ENCODE data around the gene ZNF398. TPM values are rescaled to one million over a fixed set of nuclear protein-coding genes. Genes with fewer than 3 reads are reported as not detected.
A peak's percentile ranks its signal among the peaks of the same experiment; 100 is the strongest.

ZNF398 gene
- total and polyA plus RNA-seq, 8 donors = 2.4 to 8.0 (median 5.4) TPM

DNA sequence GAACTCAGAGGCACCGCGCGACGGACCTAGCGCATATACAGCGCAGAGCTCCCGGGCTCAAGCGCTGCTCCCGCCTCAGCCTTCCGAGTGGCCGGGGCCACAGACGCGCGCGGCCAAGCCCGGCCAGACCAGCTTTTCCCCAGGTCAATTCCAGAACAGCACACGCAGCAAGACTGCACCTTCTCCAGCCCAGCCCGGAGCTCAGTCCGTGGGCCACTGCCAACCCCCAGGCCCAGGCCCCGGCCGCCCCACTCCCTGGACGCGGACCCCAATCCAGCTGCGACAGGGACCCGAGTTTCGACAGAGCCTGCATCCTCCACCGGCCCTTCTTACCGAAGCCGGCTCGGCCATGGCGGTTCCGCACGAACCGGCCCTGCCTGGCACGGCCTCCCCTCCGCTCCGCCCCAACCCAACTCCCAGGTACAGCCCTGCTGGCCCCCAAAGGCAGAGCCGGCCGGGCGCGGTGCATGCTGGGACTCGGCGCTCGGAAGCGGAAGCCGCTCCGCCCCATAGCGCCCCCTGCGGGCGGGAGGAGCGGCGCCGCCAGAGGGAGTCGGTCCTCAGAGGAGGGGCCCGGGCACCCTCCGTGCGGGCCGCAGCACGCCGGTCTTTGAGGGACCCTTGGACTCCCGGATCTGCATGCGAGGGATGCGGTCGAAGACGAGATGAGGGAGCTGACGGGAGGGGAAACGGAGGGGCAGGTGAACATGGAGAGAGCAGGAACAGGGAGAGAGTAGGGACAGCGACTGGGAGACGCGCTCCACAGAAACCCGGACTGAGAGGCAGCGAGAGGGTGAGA, 21.2 kb upstream of the ZNF398 start, which contains the start of gene ZNF425:
Gene ZNF425 (minus strand): TSS at position 462 of the 799 bp plus-strand sequence. CDS start 111 bp downstream, at position 351.
- DNase-seq (peak; percentile 90 to 99 (median 96)), ATAC-seq (peak; percentile 90 to 96 (median 93)), FAIRE-seq (no peak)
- Histone ChIP-seq H3K27ac (peak within 1 kb of the TSS; percentile 82 to 92 (median 87)), H3K27me3 (no peaks in the 10 kb centered on the region), H3K4me3 (peak within 1 kb of the TSS; percentile 84 to 99 (median 93)), H3K36me3 (no peaks in the 10 kb centered on the region), H3K4me1 (peaks cover 0 to 13% (median 0%) of the 10 kb centered on the region in 3 donors), H3K9me3 (no peaks in the 10 kb centered on the region)
- TF ChIP-seq, protein P1, sequence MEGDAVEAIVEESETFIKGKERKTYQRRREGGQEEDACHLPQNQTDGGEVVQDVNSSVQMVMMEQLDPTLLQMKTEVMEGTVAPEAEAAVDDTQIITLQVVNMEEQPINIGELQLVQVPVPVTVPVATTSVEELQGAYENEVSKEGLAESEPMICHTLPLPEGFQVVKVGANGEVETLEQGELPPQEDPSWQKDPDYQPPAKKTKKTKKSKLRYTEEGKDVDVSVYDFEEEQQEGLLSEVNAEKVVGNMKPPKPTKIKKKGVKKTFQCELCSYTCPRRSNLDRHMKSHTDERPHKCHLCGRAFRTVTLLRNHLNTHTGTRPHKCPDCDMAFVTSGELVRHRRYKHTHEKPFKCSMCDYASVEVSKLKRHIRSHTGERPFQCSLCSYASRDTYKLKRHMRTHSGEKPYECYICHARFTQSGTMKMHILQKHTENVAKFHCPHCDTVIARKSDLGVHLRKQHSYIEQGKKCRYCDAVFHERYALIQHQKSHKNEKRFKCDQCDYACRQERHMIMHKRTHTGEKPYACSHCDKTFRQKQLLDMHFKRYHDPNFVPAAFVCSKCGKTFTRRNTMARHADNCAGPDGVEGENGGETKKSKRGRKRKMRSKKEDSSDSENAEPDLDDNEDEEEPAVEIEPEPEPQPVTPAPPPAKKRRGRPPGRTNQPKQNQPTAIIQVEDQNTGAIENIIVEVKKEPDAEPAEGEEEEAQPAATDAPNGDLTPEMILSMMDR (IDR thresholded peaks at IDR 0.05) = peak; percentile 95 to 99 (median 96)
- 0 to 1% methylated on average over 69 to 72 of the region's 72 CpGs for WGBS, 2 donors
- intact Hi-C loops (cut with DNase I) = no loop called here

DNA sequence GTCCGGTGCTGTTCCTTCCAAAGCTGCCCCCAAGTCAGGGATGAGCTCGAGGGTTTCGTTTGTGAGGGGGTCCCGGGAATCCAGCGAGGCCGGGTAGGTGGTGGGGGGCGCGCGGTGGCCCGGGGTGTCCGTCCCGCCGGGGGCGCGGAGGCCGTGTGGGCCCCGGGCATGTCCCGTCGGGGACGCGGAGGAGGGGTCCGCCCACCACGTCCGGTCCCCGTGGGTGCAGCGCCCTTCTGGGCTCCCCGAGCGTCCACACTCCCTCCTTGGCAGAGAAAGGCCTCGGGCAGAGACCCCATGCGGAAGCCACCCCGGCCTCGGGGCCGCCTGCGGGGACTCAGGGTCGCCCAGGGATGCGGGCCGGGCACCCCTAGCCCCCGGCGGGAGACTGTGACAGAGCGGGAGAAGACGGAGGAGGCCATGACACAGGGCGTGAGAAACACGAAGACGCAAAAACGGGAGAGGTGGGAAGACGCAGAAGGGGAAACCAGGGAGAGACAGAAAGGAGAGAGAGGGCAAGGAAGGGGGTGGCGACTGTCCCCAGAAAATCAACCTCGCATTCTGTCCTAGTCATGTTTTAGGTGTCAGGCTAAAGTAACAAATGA, 20.5 kb upstream of the ZNF398 start:
- intact Hi-C loops (cut with DNase I) = no loop called here
- WGBS, 2 donors = 0 to 1% methylated on average over 48 of the region's 48 CpGs
- Histone ChIP-seq H3K27me3 (no peaks in the 10 kb centered on the region), H3K4me1 (peaks cover 0 to 13% (median 0%) of the 10 kb centered on the region in 3 donors), H3K27ac (peak overlapping the region; percentile 82 to 92 (median 87)), H3K9me3 (no peaks in the 10 kb centered on the region), H3K4me3 (peak overlapping the region; percentile 84 to 99 (median 93)), H3K36me3 (no peaks in the 10 kb centered on the region)
- DNase-seq (peak; percentile 45 to 86 (median 64)), ATAC-seq (peak; percentile 55 to 75 (median 66)), FAIRE-seq (no peak)
- TF ChIP-seq, protein P1 (IDR thresholded peaks at IDR 0.05) = no peak

DNA sequence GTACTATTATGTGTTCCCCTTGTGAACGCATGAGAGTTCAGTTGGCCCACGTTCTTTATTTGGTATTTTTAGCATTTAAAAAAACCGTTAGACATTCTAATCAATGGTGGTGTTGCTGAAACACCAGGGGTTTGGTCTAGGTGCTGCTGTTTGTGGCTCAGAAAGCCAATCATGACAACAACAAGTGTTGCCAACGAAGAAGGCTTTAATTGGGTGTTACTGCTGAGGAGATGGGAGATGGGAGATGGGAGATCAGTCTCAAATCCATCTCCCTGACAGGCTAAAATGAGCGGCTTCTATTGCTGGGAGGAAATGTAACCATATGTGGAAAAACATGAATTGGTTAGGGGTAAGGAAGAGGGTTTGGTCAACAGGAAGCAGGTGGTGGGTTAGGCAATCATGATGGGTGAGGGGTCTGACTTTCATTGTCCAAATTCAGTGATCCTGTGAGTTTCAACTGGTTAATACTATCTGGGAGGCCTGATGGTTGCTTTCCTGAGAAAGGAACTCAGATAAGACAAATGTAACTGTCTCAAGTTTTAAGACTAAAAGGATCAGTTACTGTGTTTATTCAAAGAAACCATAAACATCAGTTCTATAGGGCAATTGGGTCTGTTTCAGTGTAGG, 16.6 kb upstream of the ZNF398 start:
- FAIRE-seq = no peak
- Histone ChIP-seq H3K36me3 (no peaks in the 10 kb centered on the region), H3K9me3 (no peaks in the 10 kb centered on the region), H3K4me1 (peaks cover 0 to 6% (median 0%) of the 10 kb centered on the region in 3 donors), H3K4me3 (no peak overlapping the region), H3K27ac (no peak overlapping the region), H3K27me3 (no peaks in the 10 kb centered on the region)
- TF ChIP-seq, protein P1 (IDR thresholded peaks at IDR 0.05) = no peak
- no peak for DNase-seq
- intact Hi-C loops (cut with DNase I) = no loop called here
- WGBS, 2 donors = 95% methylated on average over 5 of the region's 5 CpGs
- ATAC-seq = no peak

DNA sequence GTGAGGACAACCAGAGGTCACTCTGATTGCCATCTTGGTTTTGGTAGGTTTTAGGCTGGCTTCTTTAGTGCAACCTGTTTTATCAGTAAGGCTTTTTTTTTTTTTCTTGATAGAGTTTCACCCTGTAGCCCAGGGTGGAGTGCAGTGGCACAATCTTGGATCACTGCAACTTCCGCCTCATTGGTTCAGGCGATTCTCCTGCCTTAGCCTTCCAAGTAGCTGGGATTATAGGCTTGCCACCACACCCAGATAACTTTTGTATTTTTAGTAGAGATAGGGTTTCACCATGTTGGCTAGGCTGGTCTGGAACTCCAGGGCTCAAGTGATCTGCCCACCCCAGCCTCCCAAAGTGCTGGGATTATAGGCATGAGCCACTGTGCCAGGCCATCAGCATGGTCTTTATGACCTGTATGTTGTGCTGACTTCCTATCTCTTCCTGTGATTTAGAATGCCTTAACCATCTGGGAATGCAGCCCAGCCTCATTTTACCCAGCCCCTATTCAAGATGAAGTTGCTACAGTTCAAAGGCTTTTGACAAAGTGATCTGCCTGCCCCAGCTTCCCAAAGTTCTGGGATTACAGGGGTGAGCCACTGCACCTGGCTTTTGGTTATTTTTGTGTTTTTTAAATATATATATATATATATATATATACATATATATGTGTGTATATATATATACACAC, 14.1 kb upstream of the ZNF398 start:
- Histone ChIP-seq H3K4me3 (no peak overlapping the region), H3K9me3 (no peaks in the 10 kb centered on the region), H3K27me3 (no peaks in the 10 kb centered on the region), H3K27ac (no peak overlapping the region), H3K36me3 (no peaks in the 10 kb centered on the region), H3K4me1 (peaks cover 0 to under 1% (median 0%) of the 10 kb centered on the region in 3 donors)
- FAIRE-seq (no peak), DNase-seq (no peak), ATAC-seq (no peak)
- TF ChIP-seq, protein P1 (IDR thresholded peaks at IDR 0.05) = no peak
- WGBS, 2 donors = 97 to 98% methylated on average over 2 of the region's 2 CpGs
- intact Hi-C loops (cut with DNase I) = no loop called here
